GM19043 (cell line): ENCODE measurements around the gene AKAP14.
"Not testable (repeated sequence)": the region's sequence is repeated elsewhere in the genome, so short reads cannot be mapped to it uniquely, and the experiment has no call there.

Experiments used
- ATAC-seq: cut with Tn5 transposase; IDR thresholded peaks from one replicate; pipeline ENCODE4 v1.9.1; 2021; ENCODE audit warnings: low read depth; ENCODE audit not compliant: unreplicated experiment

The AKAP14 gene

DNA sequence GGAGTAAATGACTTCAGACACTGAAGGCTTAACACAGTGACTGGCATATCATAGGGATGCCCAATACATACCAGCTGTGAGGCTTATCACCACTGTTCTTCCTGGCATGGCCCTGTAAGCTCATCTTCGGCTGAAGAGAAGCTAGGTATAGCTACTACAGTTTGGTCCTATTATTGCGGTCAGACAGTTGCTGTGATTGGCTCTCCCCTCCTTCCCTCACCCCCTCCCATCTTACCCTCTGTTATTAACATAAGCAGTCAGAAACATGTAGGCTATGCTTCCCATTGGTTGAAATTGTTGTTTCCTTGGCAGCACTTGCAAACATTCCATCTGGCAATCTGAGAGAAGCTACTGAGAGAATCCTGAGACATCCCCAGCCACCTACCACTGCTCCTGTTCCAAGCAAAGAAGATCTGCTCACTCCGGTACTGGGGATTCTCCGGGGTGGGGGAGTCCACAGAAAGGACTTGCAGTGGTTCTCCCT, at the start of gene AKAP14:
TSS of gene AKAP14 (plus strand) at position 51 of the 484 bp plus-strand sequence. CDS start 7,331 bp downstream, outside the sequence.
- ATAC-seq = no peak

- ATAC-seq = peak; percentile 96
Measured at GRCh38 chrX:119852382-119853353, 43.0 kb upstream of the AKAP14 start, which contains the start of gene UPF3B. TSS of gene UPF3B (minus strand) at chrX:119852963. CDS start at chrX:119852928, 35 bp downstream.

GRCh38 chrX:119853444-119853843, 42.2 kb upstream of the AKAP14 start:
- ATAC-seq = no peak

DNA sequence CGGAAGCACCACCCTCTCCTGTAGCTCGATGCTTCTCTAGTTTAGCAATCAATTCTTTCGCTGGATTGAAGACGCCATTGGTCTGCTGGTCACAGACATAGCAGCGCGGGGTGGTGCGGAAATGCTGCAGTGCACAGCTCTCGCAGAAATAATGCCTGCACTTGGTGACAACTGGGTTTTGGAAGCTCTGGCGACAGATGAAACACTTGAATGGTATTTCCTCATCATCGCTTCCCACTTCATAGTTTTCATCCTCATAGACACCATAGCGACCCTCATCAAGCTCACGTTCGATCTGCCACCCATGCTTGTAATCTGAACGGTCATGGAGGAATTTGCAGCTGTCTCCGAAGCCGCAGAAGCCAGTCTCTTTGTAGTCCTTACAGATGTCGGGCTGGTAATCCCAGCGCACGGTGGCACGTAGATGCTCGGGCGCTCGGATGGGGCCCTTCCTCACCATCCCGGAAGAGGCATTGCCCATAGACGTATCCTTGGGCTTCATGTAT, 25.0 kb upstream of the AKAP14 start:
- ATAC-seq = peak; percentile 15

- ATAC-seq = peak; percentile 33
Measured at GRCh38 chrX:119871245-119871598, 24.5 kb upstream of the AKAP14 start.

- ATAC-seq = peak; percentile 93
Measured at GRCh38 chrX:119871599-119872395, 23.9 kb upstream of the AKAP14 start, which contains the start of the genes NDUFA1 and RNF113A. TSS of gene NDUFA1 (plus strand) at chrX:119871832. CDS start at chrX:119871912, 80 bp downstream. TSS of gene RNF113A (minus strand) at chrX:119871733. CDS start at chrX:119871613, 120 bp downstream.

DNA sequence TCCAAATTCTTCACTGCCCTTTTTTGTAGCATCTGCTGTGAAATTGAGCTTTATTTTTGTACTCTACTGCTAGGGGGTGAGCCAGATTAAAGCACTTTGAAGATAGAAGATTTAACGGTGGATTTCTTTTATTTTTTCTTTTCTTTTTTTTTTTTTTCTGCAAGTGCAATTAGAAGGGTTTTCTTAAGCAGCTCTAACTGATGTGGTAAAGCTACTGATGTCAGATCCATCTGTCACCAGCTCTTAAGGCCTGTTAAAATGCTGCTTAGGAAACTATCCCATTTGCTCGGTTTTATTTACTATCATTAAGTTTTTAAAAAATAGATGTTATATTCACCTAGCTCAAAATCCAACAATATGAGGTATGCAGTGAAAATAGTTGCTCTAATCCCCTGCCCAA, 17.0 kb upstream of the AKAP14 start:
- ATAC-seq = no peak

- peak; percentile 65 for ATAC-seq
Measured at GRCh38 chrX:119880076-119880475, 15.6 kb upstream of the AKAP14 start.

DNA sequence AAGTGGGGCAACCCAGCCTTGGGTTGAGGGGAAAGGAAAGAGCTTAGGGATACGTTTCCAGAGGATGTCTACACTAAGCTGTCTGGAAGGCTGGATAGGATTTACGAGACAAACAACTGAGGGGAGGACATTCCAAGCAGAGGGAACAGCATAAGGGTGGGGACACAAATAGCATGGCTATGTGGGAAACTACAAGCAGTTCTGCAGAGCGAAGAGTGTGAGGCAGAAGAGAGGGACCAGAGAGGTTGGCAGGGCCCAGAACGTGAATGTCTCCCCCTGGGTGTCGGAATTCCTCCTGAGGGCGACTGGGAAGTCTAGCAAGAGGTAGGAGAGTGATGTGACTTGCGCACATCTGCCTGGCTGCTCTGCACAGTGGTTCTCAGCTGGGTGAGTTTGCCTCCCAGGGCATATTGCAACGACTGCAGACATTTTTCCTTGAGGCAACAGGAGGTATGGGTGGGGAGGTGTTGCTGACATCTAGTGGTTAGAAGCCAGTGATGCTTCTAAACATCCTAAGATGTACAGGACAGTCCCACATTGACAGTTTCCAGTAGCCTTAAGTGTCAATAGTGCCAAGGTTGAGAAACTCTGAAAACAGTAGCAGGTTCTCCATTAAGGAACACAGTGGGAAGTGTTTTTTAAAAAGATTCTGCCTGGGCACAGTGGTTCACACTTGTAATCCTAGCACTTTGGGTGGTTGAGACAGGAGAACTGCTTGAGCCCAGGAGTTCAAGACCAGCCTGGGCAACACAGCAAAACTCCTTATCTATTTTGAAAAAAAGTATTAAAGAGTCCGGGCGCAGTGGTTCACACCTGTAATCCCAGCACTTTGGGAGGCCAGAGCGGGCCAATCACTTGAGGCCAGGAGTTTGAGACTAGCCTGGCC, 14.9 kb upstream of the AKAP14 start:
- peak; percentile 67 for ATAC-seq

GRCh38 chrX:119885554-119886428, 9.9 kb upstream of the AKAP14 start:
- no peak for ATAC-seq

DNA sequence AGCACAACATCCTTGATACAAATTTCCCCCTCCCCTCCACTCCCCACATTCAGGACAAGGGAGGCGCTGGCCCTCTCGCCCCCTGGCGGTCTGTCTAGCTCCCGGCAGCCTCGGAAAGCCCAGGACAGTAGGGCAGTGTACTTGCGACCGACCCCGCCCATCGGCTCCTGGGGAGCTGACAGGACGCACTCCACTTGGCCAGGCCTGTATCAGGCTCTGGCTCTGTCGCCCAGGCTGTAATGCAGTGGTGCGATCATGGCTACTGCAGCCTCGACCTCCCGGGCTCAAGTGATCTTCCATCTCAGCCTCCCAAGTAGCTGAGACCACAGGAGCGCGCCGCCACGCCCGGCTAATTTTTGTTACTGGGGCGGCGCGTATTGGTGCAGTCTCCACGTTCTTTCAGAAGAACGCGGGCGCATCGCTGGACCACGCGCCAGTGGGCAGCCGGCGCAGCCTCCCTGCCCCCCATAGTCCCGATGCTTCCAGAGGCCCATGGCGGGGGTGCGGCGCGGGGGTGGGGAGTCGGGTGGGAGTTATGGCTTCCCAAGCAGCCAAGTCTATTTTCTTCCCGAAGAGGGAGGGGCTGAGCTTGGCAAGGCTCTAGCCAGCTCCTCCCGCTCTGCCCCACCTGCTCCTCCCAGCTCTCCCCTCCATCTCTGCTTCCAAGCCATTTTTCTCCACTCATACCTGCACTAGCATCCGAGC, 7.8 kb upstream of the AKAP14 start:
- peak; percentile 90 for ATAC-seq

DNA sequence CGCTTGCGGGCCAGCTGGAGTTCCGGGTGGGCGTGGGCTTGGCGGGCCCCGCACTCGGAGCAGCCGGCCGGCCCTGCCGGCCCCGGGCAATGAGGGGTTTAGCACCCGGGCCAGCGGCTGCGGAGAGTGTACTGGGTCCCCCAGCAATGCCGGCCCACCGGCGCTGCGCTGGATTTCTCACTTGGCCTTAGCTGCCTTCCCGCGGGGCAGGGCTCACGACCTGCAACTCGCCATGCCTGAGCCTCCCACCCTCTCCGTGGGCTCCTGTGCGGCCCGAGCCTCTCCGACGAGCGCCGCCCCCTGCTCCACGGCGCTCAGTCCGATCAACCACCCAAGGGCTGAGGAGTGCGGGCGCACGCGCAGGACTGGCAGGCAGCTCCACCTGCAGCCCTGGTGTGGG, 5.1 kb upstream of the AKAP14 start:
- ATAC-seq = not testable (repeated sequence)

GRCh38 chrX:119891961-119892692, 3.6 kb upstream of the AKAP14 start:
- not testable (repeated sequence) for ATAC-seq

- no peak for ATAC-seq
Measured at GRCh38 chrX:119899125-119899524, 3.4 kb downstream of the AKAP14 start.

GRCh38 chrX:119900976-119901375, 5.3 kb downstream of the AKAP14 start:
- ATAC-seq = no peak

DNA sequence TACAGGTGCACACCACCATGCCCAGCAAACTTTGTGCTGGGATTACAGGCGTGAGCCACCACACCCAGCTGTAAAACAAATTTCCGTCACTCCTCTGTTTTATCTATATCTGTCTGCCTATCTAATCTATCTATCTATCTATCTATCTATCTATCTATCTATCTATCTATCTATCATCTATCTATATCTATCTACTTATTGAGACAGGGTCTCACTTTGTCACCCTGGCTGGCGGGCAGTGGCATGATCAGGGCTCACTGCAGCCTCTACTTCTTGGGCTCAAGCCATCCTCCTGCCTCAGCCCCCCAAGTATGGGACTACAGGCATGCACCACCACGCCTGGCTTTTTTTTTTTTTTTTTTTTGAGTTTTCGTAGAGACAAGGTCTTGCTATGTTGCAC, 20.6 kb downstream of the AKAP14 start:
- no peak for ATAC-seq

DNA sequence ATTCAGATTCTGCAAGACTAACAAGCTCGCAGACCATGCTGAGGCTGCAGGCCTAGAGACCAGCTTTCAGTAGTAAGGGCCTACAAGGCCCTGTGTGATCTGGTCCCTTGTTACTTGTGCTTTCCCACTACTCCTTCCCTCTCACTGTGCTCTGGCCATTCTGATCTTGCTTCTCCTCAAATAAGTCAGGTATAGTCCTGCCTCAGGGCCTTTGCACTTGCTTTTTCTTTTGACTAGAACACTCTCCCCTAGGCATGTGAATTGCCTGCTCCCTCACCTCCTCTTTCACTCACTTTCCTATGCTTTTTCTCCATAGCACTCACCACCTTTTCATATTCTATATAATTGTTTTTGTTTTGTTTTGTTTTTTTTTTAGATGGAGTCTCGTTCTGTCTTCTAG, 22.2 kb downstream of the AKAP14 start:
- ATAC-seq = no peak
